GM12878 (cell line): ENCODE results near the gene GGTLC2. TPM values are rescaled to one million over a fixed set of nuclear protein-coding genes. Genes with fewer than 3 reads are reported as not detected.
"Not testable (repeated sequence)": the region's sequence is repeated elsewhere in the genome, so short reads cannot be mapped to it uniquely, and the experiment has no call there.

ENCODE experiments used
- ATAC-seq: fragments of 200-7000 bp; cut with Tn5 transposase; 3 replicates; pipeline ENCODE4 v1.9.1; 2020; ENCODE audit warnings: mild to moderate bottlenecking, moderate library complexity
- Bru-seq: library from RNA; stranded (reverse); fragments of 400-500 nt; gene quantifications from one replicate; lab custom pipeline; 2021; lab: Mats Ljungman, UMichigan
- BruChase-seq, 2 experiments: library from RNA; stranded (reverse); fragments of 400-500 nt; gene quantifications; one replicate each; lab custom pipeline; 2021; lab: Mats Ljungman, UMichigan
- BruUV-seq: library from RNA; stranded (reverse); fragments of 400-500 nt; replicated peaks from 2 replicates; lab custom pipeline; 2021; lab: Mats Ljungman, UMichigan
- CTCF ChIA-PET: fragments of 300-600 bp; sonication (Branson Sonifier 250); formaldehyde crosslinking; extraction: SDS; loops from one replicate; lab custom pipeline; 2021; ENCODE audit warnings: inconsistent platforms; lab: Yijun Ruan, JAX
- POLR2A ChIA-PET: fragments of 350-600 bp; formaldehyde crosslinking; extraction: SDS; loops from one replicate; lab custom pipeline; 2021; ENCODE audit warnings: inconsistent platforms; lab: Charles Lee
- RAD21 ChIA-PET: fragments of 300-600 bp; sonication (Branson Sonifier 250); formaldehyde crosslinking; loops from one replicate; lab custom pipeline; 2023; ENCODE audit warnings: antibody characterized with exemption; ENCODE audit not compliant: unreplicated experiment; lab: Charles Lee
- SMC1A ChIA-PET: fragments of 300-600 bp; sonication (Branson Sonifier 250); formaldehyde crosslinking; loops from one replicate; lab custom pipeline; 2023; ENCODE audit not compliant: unreplicated experiment, uncharacterized antibody; lab: Charles Lee
- DNase-seq: peaks from one replicate; pipeline ENCODE4 v3.0.0-alpha.2; 2011; ENCODE audit warnings: low read depth, low spot score
- FAIRE-seq: peaks from 3 replicates; lab custom pipeline; 2011; peaks lifted over from hg19 to GRCh38; lab: Jason Lieb, UNC
- H2AFZ ChIP-seq: 2 replicates; pipeline ENCODE4 v1.6.0; 2011; ENCODE audit warnings: low read depth, low read length, control low read depth; ENCODE audit not compliant: control insufficient read depth
- H3K27ac ChIP-seq: 2 replicates; pipeline ENCODE4 v1.5.1; 2011; ENCODE audit warnings: control low read depth; ENCODE audit not compliant: control insufficient read depth, insufficient read depth
- H3K27me3 ChIP-seq, 2 experiments: replicated peaks in 1 of 2; 2 replicates each; pipeline versions ENCODE4 v1.6.0 to v1.6.1; 2011; ENCODE audit warnings: low read length in 1 of 2; ENCODE audit not compliant: control insufficient read depth in 2 of 2, insufficient read depth in 2 of 2
- H3K36me3 ChIP-seq, 2 experiments: 2 replicates each; pipeline ENCODE4 v1.5.1; 2011; ENCODE audit warnings: low read length in 1 of 2; ENCODE audit not compliant: control insufficient read depth in 2 of 2, insufficient read depth in 2 of 2
- H3K4me1 ChIP-seq: 2 replicates; pipeline ENCODE4 v1.6.1; 2011; ENCODE audit warnings: mild to moderate bottlenecking, low read length, moderate library complexity, mixed read lengths; ENCODE audit not compliant: control insufficient read depth, insufficient read depth
- H3K4me2 ChIP-seq: 2 replicates; pipeline ENCODE4 v1.6.0; 2011; ENCODE audit warnings: control low read depth; ENCODE audit not compliant: control insufficient read depth, insufficient read depth
- H3K4me3 ChIP-seq: fragments of 200-600 bp; sonication (generic); 2 replicates; pipeline ENCODE4 v1.5.1; 2016
- H3K79me2 ChIP-seq: 2 replicates; pipeline ENCODE4 v1.6.0; 2011; ENCODE audit warnings: low read length; ENCODE audit not compliant: control insufficient read depth, insufficient read depth
- H3K9ac ChIP-seq: 2 replicates; pipeline ENCODE4 v1.8.0; 2011; ENCODE audit warnings: low read length, control low read depth, mixed read lengths; ENCODE audit not compliant: control insufficient read depth, insufficient read depth
- H3K9me3 ChIP-seq: replicated peaks from 3 replicates; pipeline ENCODE4 v1.5.1; 2011; ENCODE audit warnings: mild to moderate bottlenecking, low read length; ENCODE audit not compliant: control insufficient read depth, insufficient read depth
- H4K20me1 ChIP-seq: 2 replicates; pipeline ENCODE4 v1.6.0; 2011; ENCODE audit not compliant: control insufficient read depth, insufficient read depth
- CREM ChIP-seq: IDR thresholded peaks from 2 replicates; pipeline ENCODE4 v1.6.1; 2014; ENCODE audit warnings: antibody characterized with exemption, low read depth
- GABPA ChIP-seq: IDR thresholded peaks from 2 replicates; pipeline ENCODE4 v1.6.1; 2014; ENCODE audit warnings: antibody characterized with exemption, low read depth, mild to moderate bottlenecking, inconsistent platforms
- NFIC ChIP-seq: IDR thresholded peaks from 2 replicates; pipeline ENCODE4 v1.6.1; 2012; ENCODE audit warnings: low read depth, mild to moderate bottlenecking, inconsistent platforms, low read length, moderate library complexity
- RUNX3 ChIP-seq: IDR thresholded peaks from 2 replicates; pipeline ENCODE4 v1.6.1; 2012; ENCODE audit warnings: low read length, inconsistent platforms
- SREBF1 ChIP-seq: IDR thresholded peaks from 2 replicates; pipeline ENCODE4 v1.6.1; 2012; ENCODE audit warnings: mild to moderate bottlenecking, low read length
- TBL1XR1 ChIP-seq: IDR thresholded peaks from 2 replicates; pipeline ENCODE4 v1.6.1; 2012; ENCODE audit warnings: low read depth, low read length, improper control_type of control experiment
- TCF3 ChIP-seq: IDR thresholded peaks from 2 replicates; pipeline ENCODE4 v1.6.1; 2012; ENCODE audit warnings: low read depth, mild to moderate bottlenecking, low read length, borderline replicate concordance; ENCODE audit not compliant: insufficient read depth
- ZSCAN29 ChIP-seq: fragments of 450-650 bp; IDR thresholded peaks from 2 replicates; pipeline ENCODE4 v1.6.1; 2017; ENCODE audit warnings: mild to moderate bottlenecking, moderate library complexity
- WGBS: methylation state at CpG from one replicate; pipeline ENCODE4 v1.1.6; 2016; ENCODE audit warnings: low lambda C conversion rate; ENCODE audit not compliant: insufficient replicate concordance, insufficient coverage; ENCODE audit errors: missing lambda C conversion rate; 5-methylcytosine and 5-hydroxymethylcytosine counted together
- in situ Hi-C: fragments of 300-500 bp; cut with MboI; formaldehyde crosslinking; loops from 9 replicates; pipeline ENCODE4 v1.14.3; 2018; ENCODE audit warnings: mixed read lengths
- intact Hi-C: fragments of 100-400 bp; cut with micrococcal nuclease; formaldehyde crosslinking; loops from one replicate; pipeline ENCODE4 v1.14.2; 2022; ENCODE audit not compliant: unreplicated experiment
- long read RNA-seq, 2 experiments: library from polyadenylated mRNA; unstranded; transcript quantifications; one replicate each; pipeline ENCODE4 v2.0.0, GENCODE V29; 2019 to 2020
- polyA minus RNA-seq, 3 experiments: library from RNA; depleted of rRNA, polyadenylated mRNA; stranded (reverse); fragments of >200 nt; gene quantifications; 2 replicates each; pipeline ENCODE4 v1.2.3, GENCODE V29; 2011
- polyA plus RNA-seq, 11 experiments: library from polyadenylated mRNA; depleted of rRNA in 4 of 11; unstranded in 6 of 11; stranded (reverse) in 5 of 11; fragments of >200 nt; fragmentation: Nextera tagmentation in 4 of 11; fragmentation: Illumina TruSeq in 1 of 11; extraction: Ambion mirVana in 4 of 11; extraction: Trizol in 1 of 11; gene quantifications; 1 replicate in 1 of 11; 2 replicates in 10 of 11; pipeline versions ENCODE4 v1.2.1 to v1.2.3, GENCODE V29; 2011 to 2016; ENCODE audit warnings: inconsistent platforms in 2 of 11, missing spikeins in 2 of 11, low read depth in 1 of 11
- total RNA-seq, 4 experiments: library from RNA; depleted of rRNA in 3 of 4; stranded (reverse); fragments of >200 nt in 3 of 4; fragmentation: Illumina TruSeq in 1 of 4; extraction: Trizol in 1 of 4; gene quantifications; 2 replicates each; pipeline versions ENCODE4 v1.2.1 to v1.2.3, GENCODE V29; 2013 to 2021
- TF ChIP-seq, protein P1 (sequence below): IDR thresholded peaks from 2 replicates; pipeline ENCODE4 v1.6.1; 2012; ENCODE audit warnings: low read length, inconsistent platforms

Gene GGTLC2
- not detected in 2 replicates for total RNA-seq (2013; cell fraction: nucleolus; rRNA removed)
- total RNA-seq (2014; rRNA removed) = not detected in 2 replicates
- not detected in 2 replicates for total RNA-seq (2014; rRNA removed; fragmentation: Illumina TruSeq; extraction: Trizol)
- not detected in 2 replicates for total RNA-seq (2021)
- polyA plus RNA-seq (2011; ENCODE audit: low read depth) = not detected
- not detected in 2 replicates for polyA plus RNA-seq (2011; rRNA removed)
- polyA plus RNA-seq (2011; cell fraction: cytosol; rRNA removed) = not detected in 2 replicates
- not detected in 2 replicates for polyA plus RNA-seq (2011; cell fraction: nucleus; rRNA removed)
- not detected in 2 replicates for polyA plus RNA-seq (2012)
- not detected in 2 replicates for polyA plus RNA-seq (2014; fragmentation: Illumina TruSeq; extraction: Trizol)
- polyA plus RNA-seq (2014; fragmentation: Nextera tagmentation; extraction: Ambion mirVana) = not detected
- polyA plus RNA-seq (2014; rRNA removed) = not detected in 2 replicates
- not detected for polyA plus RNA-seq (2016; fragmentation: Nextera tagmentation; extraction: Ambion mirVana)
- not detected in 2 replicates for polyA minus RNA-seq (2011; rRNA and poly(A)+ RNA removed)
- polyA minus RNA-seq (2011; cell fraction: cytosol; rRNA and poly(A)+ RNA removed) = not detected in 2 replicates
- not detected in 2 replicates for polyA minus RNA-seq (2011; cell fraction: nucleus; rRNA and poly(A)+ RNA removed)
- not detected for Bru-seq, nascent RNA
- not detected for BruChase-seq, experiment 1, labeled RNA remaining after a 6-hour chase
- not detected for BruChase-seq, experiment 2, labeled RNA remaining after a 2-hour chase
- long read RNA-seq, experiment 1 = 0 reads
- long read RNA-seq, experiment 2 = 0 reads

DNA sequence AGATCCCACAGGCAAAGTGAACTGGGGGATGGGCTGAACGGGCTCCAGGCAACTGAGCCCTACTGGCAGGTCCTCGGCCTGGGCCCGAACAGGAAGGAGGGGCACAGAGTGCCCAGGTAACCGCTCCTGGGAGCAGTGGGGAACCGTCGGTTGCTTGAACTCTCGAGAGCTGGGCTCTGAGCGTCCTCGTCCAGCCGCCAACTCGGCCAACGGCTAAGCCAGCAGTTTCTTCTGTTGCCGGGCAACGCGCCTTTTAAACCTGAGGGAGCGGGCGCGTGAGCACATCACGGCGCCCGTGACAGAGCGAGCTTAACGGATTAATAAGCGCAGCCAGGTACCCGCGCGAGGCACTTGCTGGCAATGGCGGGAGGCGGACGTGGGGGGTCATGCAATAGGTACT, at the start of gene GGTLC2:
TSS of gene GGTLC2 (plus strand) at position 301 of the 400 bp plus-strand sequence. CDS start 1,732 bp downstream, outside the sequence.
- RAD21 ChIA-PET, in situ Hi-C loops: not testable (repeated sequence)

DNA sequence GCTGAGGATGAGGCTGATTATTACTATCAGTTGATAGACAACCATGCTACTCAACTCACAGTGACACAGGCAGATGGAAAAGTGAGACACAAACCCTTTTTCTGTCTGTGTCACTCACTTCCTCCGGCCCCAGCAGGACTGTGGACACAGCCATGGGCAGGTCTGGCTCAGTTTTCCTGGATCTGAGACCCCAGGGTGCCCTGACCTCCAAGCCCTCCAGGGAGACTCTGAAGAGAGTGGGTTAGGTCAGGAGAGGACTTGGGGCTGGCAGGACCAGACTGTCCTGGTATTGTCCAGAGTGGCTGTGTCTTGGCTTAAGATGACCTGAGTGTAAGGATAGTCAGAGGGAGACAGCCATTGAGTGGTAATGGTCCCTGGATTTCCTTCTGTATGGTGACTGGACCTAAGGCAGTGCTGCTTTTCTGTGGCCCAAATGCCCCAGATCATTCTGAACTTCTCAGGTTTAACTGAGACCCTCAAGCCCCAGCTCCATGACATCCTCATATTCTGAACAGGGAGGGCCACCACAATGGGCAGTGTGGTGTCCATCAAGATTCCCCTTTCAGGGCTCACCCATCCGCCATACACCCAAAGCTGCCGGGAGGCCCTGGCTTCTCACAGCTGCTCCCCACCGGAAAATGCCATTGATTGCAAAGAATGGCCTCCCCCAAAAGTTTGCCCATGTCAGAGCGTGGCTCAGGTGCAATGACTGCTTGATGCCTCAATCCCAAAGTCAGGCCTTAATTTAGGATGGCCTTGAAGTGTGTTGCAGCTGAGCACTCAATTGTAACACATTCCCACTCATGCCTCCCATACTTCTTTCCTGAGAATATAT, 49.2 kb upstream of the GGTLC2 start:
- Histone ChIP-seq H3K27ac (no peak overlapping the region), H3K79me2 (no peaks in the 10 kb centered on the region), H3K36me3 (no peaks in the 10 kb centered on the region), H3K4me1 (no peaks in the 10 kb centered on the region), H3K27me3 (no peaks in the 10 kb centered on the region), H4K20me1 (no peaks in the 10 kb centered on the region), H3K4me2 (no peak overlapping the region), H3K4me3 (no peak overlapping the region), H3K9me3 (no peaks in the 10 kb centered on the region), H2AFZ (no peak overlapping the region), H3K9ac (no peak overlapping the region)
- DNase-seq (no peak), ATAC-seq (no peak), FAIRE-seq (no peak)
- CTCF ChIA-PET = interaction anchor here (0.6 to 2.0 kb wide), 6 partner anchors 10 to 151 kb away, joined by 3 to 5 read pairs (median 4); no protein-coding TSS in a partner anchor
- 34% methylated on average over 5 of the region's 5 CpGs for WGBS
- POLR2A ChIA-PET = no interaction called here
- RAD21 ChIA-PET = no interaction called here
- in situ Hi-C loops (no loop called here), intact Hi-C loops (loop anchor here (2.0 kb wide), 1 partner anchor 92 kb away; no protein-coding TSS in a partner anchor)
- SMC1A ChIA-PET = interaction anchor here (0.8 kb wide), 1 partner anchor 22 kb away, joined by 3 read pairs; no protein-coding TSS in a partner anchor
- BruUV-seq = no TSS peak
- TF ChIP-seq ZSCAN29 = no peak
- no peak for TF ChIP-seq RUNX3
- no peak for TF ChIP-seq CREM
- no peak for TF ChIP-seq TCF3
- no peak for TF ChIP-seq TBL1XR1
- TF ChIP-seq, protein P1, sequence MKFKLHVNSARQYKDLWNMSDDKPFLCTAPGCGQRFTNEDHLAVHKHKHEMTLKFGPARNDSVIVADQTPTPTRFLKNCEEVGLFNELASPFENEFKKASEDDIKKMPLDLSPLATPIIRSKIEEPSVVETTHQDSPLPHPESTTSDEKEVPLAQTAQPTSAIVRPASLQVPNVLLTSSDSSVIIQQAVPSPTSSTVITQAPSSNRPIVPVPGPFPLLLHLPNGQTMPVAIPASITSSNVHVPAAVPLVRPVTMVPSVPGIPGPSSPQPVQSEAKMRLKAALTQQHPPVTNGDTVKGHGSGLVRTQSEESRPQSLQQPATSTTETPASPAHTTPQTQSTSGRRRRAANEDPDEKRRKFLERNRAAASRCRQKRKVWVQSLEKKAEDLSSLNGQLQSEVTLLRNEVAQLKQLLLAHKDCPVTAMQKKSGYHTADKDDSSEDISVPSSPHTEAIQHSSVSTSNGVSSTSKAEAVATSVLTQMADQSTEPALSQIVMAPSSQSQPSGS = no peak
- TF ChIP-seq SREBF1 = no peak
- TF ChIP-seq GABPA = no peak
- no peak for TF ChIP-seq NFIC

More for the DNA sequence above, at the start of gene GGTLC2:
- CTCF ChIA-PET, H3K27ac ChIP-seq, H3K9me3 ChIP-seq, H3K27me3 ChIP-seq, H3K79me2 ChIP-seq, H3K4me3 ChIP-seq, H3K9ac ChIP-seq, intact Hi-C loops, H2AFZ ChIP-seq, ATAC-seq, H3K36me3 ChIP-seq, BruUV-seq, H3K4me1 ChIP-seq, H3K4me2 ChIP-seq, POLR2A ChIA-PET, FAIRE-seq, H4K20me1 ChIP-seq, SMC1A ChIA-PET, DNase-seq: not testable (repeated sequence)
- WGBS = no CpG with 5 or more reads among the region's 30 CpGs
